ENCODE measurements around the gene AUTS2. TPM values are rescaled to one million over a fixed set of nuclear protein-coding genes. Genes with fewer than 3 reads are reported as not detected.

AUTS2 gene
- total RNA-seq, 1 experiment from 2014 or later: 38.5 TPM

DNA sequence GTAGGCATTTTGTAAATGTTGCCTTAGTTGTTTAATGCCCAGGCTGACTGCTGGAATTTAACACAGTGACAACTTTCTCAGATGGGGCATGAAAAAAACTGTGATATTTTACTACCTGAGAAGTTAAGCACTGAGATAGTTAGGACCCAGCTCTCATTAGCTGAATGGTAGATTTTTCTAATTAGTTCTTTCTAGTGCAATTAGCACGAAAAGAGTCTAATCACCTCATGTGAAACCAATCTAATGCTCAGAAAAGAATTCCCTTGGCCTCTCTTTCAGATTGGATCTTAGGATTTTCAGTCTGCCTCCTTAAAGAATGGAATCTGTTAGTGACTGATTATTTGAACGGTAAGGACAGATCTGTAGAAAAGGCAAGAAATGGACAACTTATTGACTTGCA, 743.2 kb downstream of the AUTS2 start:
- no peak overlapping the region for H3K4me2 ChIP-seq (ENCODE audit: low read depth, low read length, poor library complexity, severe bottlenecking)
- no peaks in the 10 kb centered on the region for H3K9me2 ChIP-seq (replicated peaks; ENCODE audit: insufficient read depth, low read length)
- H3K4me3 ChIP-seq (ENCODE audit: low read length): no peak overlapping the region
- H3K79me2 ChIP-seq (ENCODE audit: low read length): no peaks in the 10 kb centered on the region
- H3K27me3 ChIP-seq (ENCODE audit: low read length): no peaks in the 10 kb centered on the region
- no peak overlapping the region for H2AFZ ChIP-seq (ENCODE audit: low read length)
- no peaks in the 10 kb centered on the region for H3K9me3 ChIP-seq (ENCODE audit: low read length)
- DNase-seq: no peak
- no peaks in the 10 kb centered on the region for H3K36me3 ChIP-seq (ENCODE audit: insufficient read depth, low read length)
- no peak overlapping the region for H3K27ac ChIP-seq (ENCODE audit: low read length)
- no peaks in the 10 kb centered on the region for H4K20me1 ChIP-seq (ENCODE audit: insufficient read depth, low read depth, low read length)
- 0 out of 2 replicates have a peak, but pooled peaks cover 2% of the 10 kb centered on the region for H3K4me1 ChIP-seq (ENCODE audit: low read length)
- H3K9ac ChIP-seq (ENCODE audit: low read length): no peak overlapping the region

DNA sequence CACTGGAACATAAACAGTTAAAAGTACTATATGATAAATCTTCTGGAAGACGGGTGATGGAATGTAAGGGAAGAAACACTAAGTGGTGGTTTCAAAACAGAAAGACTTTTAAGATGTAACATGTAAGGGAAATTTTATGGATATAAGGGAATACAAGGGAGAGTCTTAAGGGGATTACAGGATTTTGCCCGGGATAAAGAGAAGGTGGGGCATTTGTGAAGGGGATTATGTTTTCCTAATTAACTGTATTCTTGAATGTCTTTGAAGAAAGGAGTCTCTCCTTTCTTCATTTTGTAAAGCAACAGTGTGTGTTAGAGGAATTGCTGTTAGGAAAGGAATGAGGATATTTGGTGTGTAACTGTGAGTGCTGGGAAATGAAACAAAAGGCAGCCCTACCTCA, 745.2 kb downstream of the AUTS2 start:
- no peaks in the 10 kb centered on the region for H3K79me2 ChIP-seq (ENCODE audit: low read length)
- H3K27me3 ChIP-seq (ENCODE audit: low read length): no peaks in the 10 kb centered on the region

DNA sequence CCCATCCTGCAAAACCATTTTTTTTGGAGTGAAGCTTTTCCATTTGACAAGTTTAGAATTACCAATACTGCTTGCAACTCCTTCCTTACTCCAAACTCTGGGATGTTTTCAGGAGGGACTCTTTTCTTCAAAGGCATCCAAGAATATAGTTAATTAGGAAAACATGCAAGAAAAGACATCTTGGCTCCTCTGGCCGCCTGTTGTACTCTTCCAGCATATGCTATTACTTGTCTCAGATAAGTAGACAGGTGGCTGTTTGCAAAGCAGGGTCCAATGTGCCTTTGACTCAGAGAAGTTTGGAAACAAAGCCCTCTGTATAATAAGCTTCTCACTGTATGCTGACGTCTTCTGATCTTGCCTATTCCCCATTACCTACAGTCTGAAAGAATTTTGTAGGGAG, 746.5 kb downstream of the AUTS2 start:
- H3K9ac ChIP-seq (ENCODE audit: low read length): no peak overlapping the region
- H2AFZ ChIP-seq (ENCODE audit: low read length): no peak overlapping the region
- no peaks in the 10 kb centered on the region for H3K27me3 ChIP-seq (ENCODE audit: low read length)
- H3K9me3 ChIP-seq (ENCODE audit: low read length): no peaks in the 10 kb centered on the region
- no peak overlapping the region for H3K4me3 ChIP-seq (ENCODE audit: low read length)
- peaks cover 17% of the 10 kb centered on the region for H3K4me1 ChIP-seq (ENCODE audit: low read length)
- no peaks in the 10 kb centered on the region for H3K36me3 ChIP-seq (ENCODE audit: insufficient read depth, low read length)
- DNase-seq: no peak
- H3K79me2 ChIP-seq (ENCODE audit: low read length): no peaks in the 10 kb centered on the region
- no peaks in the 10 kb centered on the region for H4K20me1 ChIP-seq (ENCODE audit: insufficient read depth, low read depth, low read length)
- no peak overlapping the region for H3K27ac ChIP-seq (ENCODE audit: low read length)
- no peak overlapping the region for H3K4me2 ChIP-seq (ENCODE audit: low read depth, low read length, poor library complexity, severe bottlenecking)
- H3K9me2 ChIP-seq (replicated peaks; ENCODE audit: insufficient read depth, low read length): no peaks in the 10 kb centered on the region

More for the DNA sequence above, 745.2 kb downstream of the AUTS2 start:
- DNase-seq: no peak
- Histone ChIP-seq H3K4me3 (ENCODE audit: low read length) (no peak overlapping the region), H4K20me1 (ENCODE audit: insufficient read depth, low read depth, low read length) (no peaks in the 10 kb centered on the region), H3K27ac (ENCODE audit: low read length) (no peak overlapping the region), H2AFZ (ENCODE audit: low read length) (no peak overlapping the region), H3K9me2 (replicated peaks; ENCODE audit: insufficient read depth, low read length) (no peaks in the 10 kb centered on the region), H3K36me3 (ENCODE audit: insufficient read depth, low read length) (no peaks in the 10 kb centered on the region), H3K9ac (ENCODE audit: low read length) (no peak overlapping the region), H3K4me1 (ENCODE audit: low read length) (peaks cover 19% of the 10 kb centered on the region), H3K4me2 (ENCODE audit: low read depth, low read length, poor library complexity, severe bottlenecking) (no peak overlapping the region), H3K9me3 (ENCODE audit: low read length) (no peaks in the 10 kb centered on the region)

DNA sequence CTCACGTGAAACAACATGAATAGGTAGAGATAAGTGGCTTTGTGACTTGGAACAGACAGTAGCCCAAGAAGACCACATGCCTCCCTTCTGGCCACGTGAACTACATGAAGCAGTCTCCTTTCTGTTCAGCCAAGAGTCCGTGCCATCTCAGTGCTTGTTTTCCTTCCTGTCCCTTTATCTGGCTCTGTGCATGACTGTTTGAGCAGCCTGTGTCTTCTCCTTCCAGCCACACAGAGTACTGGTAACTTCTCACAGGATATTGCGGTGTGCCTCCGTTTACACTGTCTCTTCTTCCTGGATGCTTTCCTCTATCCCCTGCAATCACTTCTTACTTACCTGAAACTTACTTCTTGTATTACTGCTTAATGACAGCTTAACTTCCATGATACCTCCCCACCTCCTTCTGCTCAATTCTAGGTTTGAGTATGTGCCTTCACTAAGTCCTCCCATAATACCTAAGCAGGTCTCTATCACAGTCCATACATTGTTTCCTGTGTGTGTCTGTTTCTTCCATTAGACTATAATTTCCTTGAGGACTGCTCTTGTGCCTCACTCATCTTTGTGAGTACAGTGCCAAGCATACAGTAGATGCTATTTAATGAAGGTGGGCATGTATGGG, 748.7 kb downstream of the AUTS2 start:
- H3K9me3 ChIP-seq (ENCODE audit: low read length): no peaks in the 10 kb centered on the region
- no peaks in the 10 kb centered on the region for H3K27me3 ChIP-seq (ENCODE audit: low read length)
- H4K20me1 ChIP-seq (ENCODE audit: insufficient read depth, low read depth, low read length): no peaks in the 10 kb centered on the region
- no peak overlapping the region for H3K9ac ChIP-seq (ENCODE audit: low read length)
- H2AFZ ChIP-seq (ENCODE audit: low read length): no peak overlapping the region
- no peak overlapping the region for H3K4me2 ChIP-seq (ENCODE audit: low read depth, low read length, poor library complexity, severe bottlenecking)
- no peaks in the 10 kb centered on the region for H3K79me2 ChIP-seq (ENCODE audit: low read length)
- DNase-seq: no peak
- no peaks in the 10 kb centered on the region for H3K9me2 ChIP-seq (replicated peaks; ENCODE audit: insufficient read depth, low read length)
- H3K27ac ChIP-seq (ENCODE audit: low read length): no peak overlapping the region
- no peak overlapping the region for H3K4me3 ChIP-seq (ENCODE audit: low read length)
- H3K36me3 ChIP-seq (ENCODE audit: insufficient read depth, low read length): no peaks in the 10 kb centered on the region
- peaks cover 17% of the 10 kb centered on the region for H3K4me1 ChIP-seq (ENCODE audit: low read length)

DNA sequence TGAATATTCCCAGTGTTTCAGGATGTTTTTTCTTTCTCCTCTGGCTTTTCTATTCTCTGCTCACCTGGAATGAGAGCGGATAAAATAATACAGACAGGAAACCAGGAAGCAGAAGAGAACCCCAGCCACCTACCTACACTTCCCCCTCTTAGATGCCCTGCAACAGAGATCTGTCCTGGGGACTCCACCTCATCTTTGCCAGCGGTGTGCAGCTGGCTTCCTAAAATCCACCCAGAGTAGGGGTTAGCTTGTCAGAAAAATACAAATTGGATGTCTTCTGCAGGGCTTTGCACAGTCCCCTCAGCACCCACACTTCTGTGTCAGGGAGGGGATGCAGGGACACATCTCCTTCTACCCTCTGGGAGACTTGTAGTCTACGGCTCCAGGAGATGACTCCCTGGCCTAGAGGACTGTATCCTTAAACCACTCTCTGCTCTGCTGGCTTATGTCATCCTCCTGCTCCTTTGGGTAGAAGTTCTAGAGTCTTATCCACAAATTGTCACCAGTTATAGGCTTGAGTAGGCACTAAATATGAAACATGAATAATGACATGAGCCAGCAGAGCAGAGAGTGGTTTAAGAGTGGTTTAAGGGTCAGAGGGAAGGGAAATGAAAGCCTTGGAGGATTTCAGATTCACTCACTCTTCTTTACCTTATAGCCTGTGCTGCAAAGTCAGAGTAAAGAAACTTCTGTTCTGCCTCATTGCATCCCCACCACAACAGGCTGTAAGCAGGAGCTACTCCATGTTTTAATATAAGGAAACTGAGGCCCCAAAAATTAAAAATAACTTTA, 749.4 kb downstream of the AUTS2 start:
- no peaks in the 10 kb centered on the region for H3K36me3 ChIP-seq (ENCODE audit: insufficient read depth, low read length)
- peaks cover 17% of the 10 kb centered on the region for H3K4me1 ChIP-seq (ENCODE audit: low read length)
- H3K27me3 ChIP-seq (ENCODE audit: low read length): no peaks in the 10 kb centered on the region
- H3K9me3 ChIP-seq (ENCODE audit: low read length): no peaks in the 10 kb centered on the region
- H3K4me3 ChIP-seq (ENCODE audit: low read length): no peak overlapping the region
- no peaks in the 10 kb centered on the region for H3K79me2 ChIP-seq (ENCODE audit: low read length)
- H3K4me2 ChIP-seq (ENCODE audit: low read depth, low read length, poor library complexity, severe bottlenecking): peak overlapping the region; percentile 6
- no peak for DNase-seq
- H3K9me2 ChIP-seq (replicated peaks; ENCODE audit: insufficient read depth, low read length): no peaks in the 10 kb centered on the region
- no peak overlapping the region for H3K27ac ChIP-seq (ENCODE audit: low read length)
- no peaks in the 10 kb centered on the region for H4K20me1 ChIP-seq (ENCODE audit: insufficient read depth, low read depth, low read length)
- no peak overlapping the region for H2AFZ ChIP-seq (ENCODE audit: low read length)
- no peak overlapping the region for H3K9ac ChIP-seq (ENCODE audit: low read length)

DNA sequence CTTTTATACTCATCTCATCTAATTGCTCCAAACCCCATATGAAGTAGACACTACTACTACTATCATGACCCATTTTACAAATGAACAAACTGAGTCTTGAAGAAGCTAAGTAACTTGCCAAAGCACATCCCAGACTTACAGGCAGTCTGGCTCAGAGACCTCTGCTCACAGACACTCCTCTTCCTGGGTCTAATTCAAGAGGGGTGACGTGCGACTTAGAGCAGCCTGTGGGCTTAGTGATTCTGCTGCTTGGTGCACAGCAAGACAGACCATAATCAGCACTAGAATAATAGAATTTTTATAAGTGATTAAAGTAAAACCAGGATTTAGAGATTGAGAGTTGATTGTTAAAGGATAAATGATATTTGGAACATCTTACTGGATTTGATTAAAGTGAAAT, 750.8 kb downstream of the AUTS2 start:
- H3K79me2 ChIP-seq (ENCODE audit: low read length): no peaks in the 10 kb centered on the region
- peaks cover 18% of the 10 kb centered on the region for H3K4me1 ChIP-seq (ENCODE audit: low read length)
- H3K4me2 ChIP-seq (ENCODE audit: low read depth, low read length, poor library complexity, severe bottlenecking): no peak overlapping the region
- H2AFZ ChIP-seq (ENCODE audit: low read length): no peak overlapping the region
- no peaks in the 10 kb centered on the region for H3K9me2 ChIP-seq (replicated peaks; ENCODE audit: insufficient read depth, low read length)
- H3K9me3 ChIP-seq (ENCODE audit: low read length): no peaks in the 10 kb centered on the region
- H3K36me3 ChIP-seq (ENCODE audit: insufficient read depth, low read length): no peaks in the 10 kb centered on the region
- H3K27ac ChIP-seq (ENCODE audit: low read length): no peak overlapping the region
- H3K4me3 ChIP-seq (ENCODE audit: low read length): no peak overlapping the region
- H3K9ac ChIP-seq (ENCODE audit: low read length): no peak overlapping the region
- no peaks in the 10 kb centered on the region for H3K27me3 ChIP-seq (ENCODE audit: low read length)
- no peaks in the 10 kb centered on the region for H4K20me1 ChIP-seq (ENCODE audit: insufficient read depth, low read depth, low read length)
- no peak for DNase-seq

DNA sequence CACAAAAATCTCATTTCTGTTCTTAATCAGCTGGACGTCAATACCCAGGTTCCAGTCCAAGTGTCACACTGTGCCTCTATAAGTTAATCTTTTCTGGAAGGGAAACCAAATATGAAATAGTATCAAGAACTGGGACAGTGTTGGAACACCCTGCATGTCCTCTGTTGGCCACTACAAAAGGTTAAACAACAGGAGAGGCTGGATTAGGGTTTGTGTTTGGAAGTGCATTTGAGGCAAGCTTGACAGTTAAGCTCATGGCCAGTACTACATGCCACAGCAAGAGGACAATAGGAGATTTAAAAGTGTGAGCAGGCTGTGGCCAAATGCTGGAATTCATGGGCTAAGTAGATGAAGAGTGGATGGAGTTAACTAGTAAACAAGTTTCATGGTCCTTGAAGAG, 751.5 kb downstream of the AUTS2 start:
- DNase-seq: no peak
- Histone ChIP-seq H3K27ac (ENCODE audit: low read length) (no peak overlapping the region), H3K9ac (ENCODE audit: low read length) (no peak overlapping the region), H3K9me2 (replicated peaks; ENCODE audit: insufficient read depth, low read length) (no peaks in the 10 kb centered on the region), H4K20me1 (ENCODE audit: insufficient read depth, low read depth, low read length) (no peaks in the 10 kb centered on the region), H3K4me1 (ENCODE audit: low read length) (peaks cover 26% of the 10 kb centered on the region), H3K79me2 (ENCODE audit: low read length) (no peaks in the 10 kb centered on the region), H3K9me3 (ENCODE audit: low read length) (no peaks in the 10 kb centered on the region), H3K4me2 (ENCODE audit: low read depth, low read length, poor library complexity, severe bottlenecking) (no peak overlapping the region), H3K4me3 (ENCODE audit: low read length) (no peak overlapping the region), H3K36me3 (ENCODE audit: insufficient read depth, low read length) (no peaks in the 10 kb centered on the region), H2AFZ (ENCODE audit: low read length) (no peak overlapping the region), H3K27me3 (ENCODE audit: low read length) (no peaks in the 10 kb centered on the region)

DNA sequence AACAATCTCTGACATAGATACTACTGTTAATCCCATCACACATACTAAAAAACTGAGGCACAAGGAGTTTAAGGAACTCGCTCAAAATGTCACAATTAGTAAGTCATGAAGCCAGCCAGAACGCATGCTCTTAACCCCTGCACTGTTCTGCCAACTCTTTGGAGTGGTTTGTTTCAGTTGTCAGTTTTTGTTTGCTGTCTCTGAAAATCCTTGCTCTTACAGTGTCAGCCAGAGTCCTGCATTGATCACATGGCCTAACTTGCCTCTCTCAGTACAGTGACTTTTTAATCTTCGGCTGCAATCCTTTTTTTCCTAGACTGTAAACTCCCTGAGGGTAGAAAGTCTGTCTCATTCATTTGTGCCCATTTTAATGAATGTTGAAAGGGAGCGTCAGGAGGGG, 753.8 kb downstream of the AUTS2 start:
- no peak overlapping the region for H3K9ac ChIP-seq (ENCODE audit: low read length)

More for the DNA sequence above, 753.8 kb downstream of the AUTS2 start:
- Histone ChIP-seq H3K36me3 (ENCODE audit: insufficient read depth, low read length) (no peaks in the 10 kb centered on the region), H4K20me1 (ENCODE audit: insufficient read depth, low read depth, low read length) (no peaks in the 10 kb centered on the region), H3K4me3 (ENCODE audit: low read length) (no peak overlapping the region), H3K27me3 (ENCODE audit: low read length) (no peaks in the 10 kb centered on the region), H3K9me3 (ENCODE audit: low read length) (no peaks in the 10 kb centered on the region), H2AFZ (ENCODE audit: low read length) (no peak overlapping the region), H3K4me2 (ENCODE audit: low read depth, low read length, poor library complexity, severe bottlenecking) (no peak overlapping the region), H3K27ac (ENCODE audit: low read length) (no peak overlapping the region), H3K9me2 (replicated peaks; ENCODE audit: insufficient read depth, low read length) (no peaks in the 10 kb centered on the region), H3K79me2 (ENCODE audit: low read length) (no peaks in the 10 kb centered on the region), H3K4me1 (ENCODE audit: low read length) (peaks cover 44% of the 10 kb centered on the region)
- DNase-seq: no peak

All from Karpas-422 (cell line).